Keratinocyte (primary cell): Measurements from ENCODE around the gene EMILIN1.

Experiments used
- CTCF ChIP-seq, 3 experiments: IDR thresholded peaks in 1 of 3; conservative IDR thresholded peaks in 1 of 3; optimal IDR thresholded peaks in 1 of 3; 2 replicates in 2 of 3; 3 replicates in 1 of 3; pipeline versions ENCODE3 to v1.5.1; 2011; ENCODE audit warnings: low read length in 3 of 3, mild to moderate bottlenecking in 3 of 3, moderate library complexity in 2 of 3, control low read depth in 1 of 3, inconsistent platforms in 1 of 3; ENCODE audit not compliant: insufficient read depth in 2 of 3; ENCODE audit errors: extremely low read depth in 1 of 3
- EZH2 ChIP-seq: IDR thresholded peaks from one replicate; pipeline ENCODE4 v1.6.1; 2012; ENCODE audit warnings: inconsistent platforms, mild to moderate bottlenecking, low read length, moderate library complexity

GRCh38 chr2:27117995-27118524 is 39.6 kb downstream of the EMILIN1 start:
- TF ChIP-seq CTCF (optimal IDR thresholded peaks at IDR 0.05 in 1 of 3, IDR thresholded peaks at IDR 0.05 in 1 of 3, conservative IDR thresholded peaks at IDR 0.05 in 1 of 3; ENCODE audit: extremely low read depth in 1 of 3, insufficient read depth in 2 of 3, low read length in 3 of 3) (no peak), EZH2 (peak; percentile 25)
